GM19351 (cell line): ENCODE results near the gene SELE.
"Not testable (repeated sequence)": the region's sequence is repeated elsewhere in the genome, so short reads cannot be mapped to it uniquely, and the experiment has no call there.

Source experiments
- ATAC-seq: cut with Tn5 transposase; IDR thresholded peaks from one replicate; pipeline ENCODE4 v1.9.1; 2021; ENCODE audit warnings: mild to moderate bottlenecking, moderate library complexity; ENCODE audit not compliant: unreplicated experiment

The SELE gene

DNA sequence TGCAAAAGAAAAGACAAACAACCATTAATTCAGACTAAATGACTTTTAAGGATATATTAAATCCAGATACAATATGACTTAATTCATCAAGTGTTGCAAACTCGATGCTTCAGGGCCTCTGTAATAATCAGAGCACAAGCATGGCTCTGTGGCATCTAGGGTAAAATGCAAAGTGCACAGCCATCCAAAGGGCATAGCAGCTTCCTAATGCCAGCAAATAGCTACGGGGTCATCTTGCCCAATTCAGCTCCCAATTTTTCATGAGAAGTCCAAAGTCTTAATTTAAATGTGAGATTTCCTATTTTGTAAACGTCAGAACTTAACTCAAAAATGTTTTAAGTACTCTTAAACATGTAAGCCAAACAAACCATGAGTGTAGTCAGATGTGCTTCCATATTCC lies 7.9 kb downstream of the SELE start:
- ATAC-seq, result no peak

DNA sequence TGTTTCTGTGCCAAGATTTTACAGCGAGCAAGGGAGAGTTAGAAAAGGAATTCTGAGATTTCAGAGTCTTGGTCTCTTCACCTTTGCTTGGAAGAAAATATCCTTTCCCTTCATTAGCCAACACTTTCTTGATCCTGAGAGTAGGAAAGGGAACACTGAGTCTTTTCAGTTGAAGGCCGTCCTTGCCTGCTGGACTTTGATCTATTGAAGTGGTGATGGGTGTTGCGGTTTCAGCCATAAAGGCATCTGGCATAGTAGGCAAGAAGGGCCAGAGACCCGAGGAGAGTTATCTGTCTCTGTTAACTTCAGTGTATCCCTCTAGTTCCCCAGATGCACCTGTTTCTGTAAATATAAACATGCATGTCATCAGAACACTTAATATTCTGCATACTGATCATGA lies 9.7 kb downstream of the SELE start:
- ATAC-seq, result no peak

DNA sequence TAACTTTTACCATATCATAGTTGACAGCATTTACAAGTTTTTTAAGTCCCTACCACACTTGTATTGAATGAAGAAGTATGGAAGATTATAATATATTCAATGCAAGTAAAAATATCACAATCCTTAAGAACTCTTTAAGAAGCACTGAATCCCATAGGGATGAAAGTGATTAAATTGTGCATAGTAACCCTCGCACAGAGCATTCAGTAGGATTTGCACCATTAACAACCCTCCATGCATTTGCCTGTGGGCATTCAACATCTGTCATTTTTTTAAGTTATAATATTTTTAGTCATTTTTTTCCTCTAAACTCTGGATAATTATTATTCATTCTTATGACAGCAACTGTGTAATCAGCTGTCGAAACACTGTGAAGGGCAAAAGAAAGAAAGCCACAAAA lies 10.1 kb downstream of the SELE start:
- no peak for ATAC-seq

DNA sequence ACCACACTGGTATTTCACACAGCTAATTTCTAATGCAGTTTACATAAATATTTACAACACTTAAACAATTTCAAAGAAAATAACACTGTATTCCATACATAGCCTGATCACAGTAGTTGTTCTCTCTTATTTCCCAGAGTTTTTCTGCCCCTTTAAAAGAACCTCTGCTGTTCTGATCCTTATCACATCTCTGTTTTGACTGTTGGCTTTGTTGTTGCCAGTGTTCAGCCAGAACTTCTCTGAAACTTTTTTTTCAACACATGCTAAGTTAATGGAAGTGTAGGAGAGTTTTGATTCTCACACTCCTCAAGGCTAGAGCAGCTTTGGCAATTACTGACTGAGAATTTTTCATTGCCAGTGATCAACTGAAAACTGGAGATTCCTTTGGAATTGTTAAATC lies 11.1 kb downstream of the SELE start:
- no peak for ATAC-seq

DNA sequence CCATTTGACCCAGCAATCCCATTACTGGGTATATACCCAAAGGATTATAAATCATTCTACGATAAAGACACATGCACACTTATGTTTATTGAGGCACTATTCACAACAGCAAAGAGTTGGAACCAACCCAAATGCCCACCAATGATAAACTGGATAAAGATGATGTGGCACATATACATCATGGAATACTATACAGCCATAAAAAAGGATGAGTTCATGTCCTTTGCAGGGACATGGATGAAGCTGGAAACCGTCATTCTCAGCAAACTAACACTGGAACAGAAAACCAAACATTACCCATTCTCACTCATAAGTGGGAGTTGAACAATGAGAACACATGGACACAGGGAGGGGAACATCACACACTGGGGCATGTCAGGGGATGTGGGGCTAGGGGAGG lies 18.8 kb downstream of the SELE start:
- ATAC-seq, result not testable (repeated sequence)

DNA sequence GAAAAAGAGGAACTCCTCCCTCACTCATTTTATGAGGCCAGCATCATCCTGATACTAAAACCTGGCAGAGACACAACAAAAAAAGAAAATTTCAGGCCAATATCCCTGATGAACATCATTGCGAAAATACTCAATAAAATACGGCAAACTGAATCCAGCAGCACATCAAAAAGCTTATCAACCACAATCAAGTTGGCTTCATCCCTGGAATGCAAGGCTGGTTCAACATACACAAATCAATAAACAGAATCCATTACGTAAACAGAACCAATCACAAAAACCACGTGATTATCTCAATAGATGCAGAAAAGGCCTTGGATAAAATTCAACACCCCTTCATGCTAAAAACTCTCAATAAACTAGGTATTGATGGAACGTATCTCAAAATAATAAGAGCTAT lies 20.8 kb downstream of the SELE start:
- ATAC-seq, result not testable (repeated sequence)

DNA sequence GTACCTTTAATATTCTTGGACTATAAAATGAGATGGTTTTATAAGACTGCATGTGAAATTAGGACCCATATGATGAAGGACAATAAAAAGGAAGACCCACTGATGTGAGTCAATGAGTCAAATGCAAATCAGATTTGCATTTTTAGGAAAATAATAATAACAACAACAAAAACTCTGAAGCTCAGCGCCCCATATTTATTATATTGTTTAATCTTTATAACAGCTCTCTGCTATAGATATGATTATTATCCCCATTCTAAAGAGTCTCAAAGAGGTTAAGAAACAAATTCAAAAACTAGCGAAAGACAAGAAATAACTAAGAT lies 21.6 kb downstream of the SELE start:
- ATAC-seq, result no peak

DNA sequence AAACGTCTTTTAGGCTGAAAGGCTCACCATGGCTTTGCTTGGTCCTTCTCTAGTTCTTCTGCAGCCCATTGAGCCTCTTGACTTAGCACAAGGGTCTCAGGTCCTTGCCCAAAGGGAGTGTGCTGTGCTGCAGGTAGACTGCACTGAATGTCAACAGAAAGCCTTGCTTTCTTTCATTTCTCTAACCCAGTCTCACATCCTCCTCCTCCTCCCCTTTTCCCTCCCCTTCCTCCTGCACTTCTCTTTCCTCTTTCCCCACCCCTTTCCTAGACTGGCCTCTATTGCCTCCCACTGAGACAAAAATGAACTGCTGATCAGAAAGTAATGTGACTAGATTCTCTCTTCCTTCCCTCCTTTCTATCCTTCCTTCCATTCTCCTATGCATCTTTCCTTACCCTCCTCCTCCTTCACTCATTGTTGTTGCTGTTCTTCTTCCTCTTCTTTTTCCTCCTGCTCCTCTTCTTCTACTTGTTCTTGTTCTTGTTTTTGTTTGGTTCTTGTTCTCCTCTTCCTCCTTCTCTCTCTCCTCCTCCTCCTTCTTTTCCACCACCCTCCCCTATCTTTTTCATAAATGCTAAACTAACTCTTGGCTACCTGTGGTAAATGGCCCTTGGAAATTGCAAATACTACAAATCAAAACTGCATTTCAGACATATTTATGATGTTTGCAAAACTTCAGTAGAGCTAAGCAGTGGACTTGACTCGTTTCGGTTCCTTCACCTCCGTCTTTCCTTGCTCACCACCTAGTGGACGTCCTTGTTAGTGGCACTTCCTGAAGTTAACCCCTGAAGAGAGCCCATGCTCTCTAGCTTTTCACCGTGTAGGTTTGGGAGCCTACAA lies 22.2 kb downstream of the SELE start, which contains the start of gene SELL:
TSS of gene SELL (minus strand) at position 152 of the 840 bp plus-strand sequence. CDS start at position 30, 122 bp downstream.
- ATAC-seq, result peak; percentile 74

DNA sequence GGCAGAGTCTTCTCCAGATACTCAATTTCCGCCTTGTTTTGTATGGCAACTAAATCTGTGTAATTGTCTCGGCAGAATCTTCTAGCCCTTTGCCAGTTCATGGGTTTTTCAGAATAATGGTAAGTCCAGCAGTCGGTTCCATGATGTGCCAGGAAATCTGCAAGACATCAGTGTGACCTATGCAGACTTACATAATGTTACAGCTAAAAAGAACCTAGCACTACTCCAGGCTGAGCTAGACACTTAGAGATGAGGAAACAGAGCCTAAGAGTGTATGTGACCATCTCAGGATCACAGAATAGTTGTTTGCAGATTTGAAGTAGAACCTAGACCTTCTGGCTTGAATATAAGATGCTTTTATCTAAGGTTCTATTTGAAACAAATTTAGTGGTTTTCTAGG lies 25.2 kb downstream of the SELE start:
- ATAC-seq, result no peak

DNA sequence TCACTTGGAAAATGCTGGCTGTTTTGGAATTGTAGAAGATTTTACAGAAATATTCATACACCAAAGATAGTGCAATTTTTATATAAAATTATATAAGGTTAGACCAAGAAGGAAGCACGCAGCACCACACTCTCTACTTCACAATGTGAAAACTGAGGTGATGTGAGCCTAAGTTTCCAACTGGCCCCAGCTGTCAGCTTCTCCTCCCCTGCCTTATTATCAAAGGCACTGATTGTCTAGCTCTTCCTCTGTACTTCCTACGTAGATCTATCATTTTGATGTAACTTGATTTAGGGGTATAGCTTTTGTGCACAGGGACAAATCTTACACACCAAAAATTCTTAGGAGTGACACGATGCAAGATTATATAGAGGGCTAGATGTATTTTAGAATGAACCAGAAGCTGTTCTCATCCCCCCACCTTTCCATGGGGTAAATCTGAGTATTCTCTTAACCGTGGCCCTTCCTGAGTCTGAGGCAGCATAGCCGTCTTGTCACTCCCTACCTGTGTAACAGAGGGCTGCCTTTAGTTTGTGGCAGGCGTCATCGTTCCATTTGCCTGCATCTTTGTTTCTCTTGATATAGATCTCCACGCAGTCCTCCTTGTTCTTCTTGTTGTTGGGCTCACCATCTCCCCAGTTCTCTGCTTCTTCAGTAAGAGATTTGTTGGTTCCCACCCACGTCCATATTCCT lies 25.8 kb downstream of the SELE start:
- no peak for ATAC-seq

DNA sequence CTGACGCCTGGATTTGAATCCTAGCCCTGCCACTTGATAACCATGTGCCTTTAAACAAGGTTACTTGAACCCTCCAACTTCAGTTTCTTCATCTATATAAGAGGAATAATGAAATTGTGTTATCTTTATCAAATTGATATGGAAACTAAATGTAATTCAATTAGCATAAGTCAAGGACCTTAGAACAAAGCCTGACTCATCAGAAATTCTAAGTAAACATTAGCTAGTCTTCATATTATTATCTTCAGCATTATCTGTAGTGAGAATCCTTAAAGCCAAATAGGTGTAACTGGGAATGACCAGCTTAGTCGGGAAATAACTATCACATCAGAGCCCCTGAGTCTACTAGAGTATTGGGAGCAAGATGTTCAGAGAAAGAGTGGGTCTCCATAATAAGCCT lies 29.1 kb downstream of the SELE start:
- ATAC-seq, result no peak

DNA sequence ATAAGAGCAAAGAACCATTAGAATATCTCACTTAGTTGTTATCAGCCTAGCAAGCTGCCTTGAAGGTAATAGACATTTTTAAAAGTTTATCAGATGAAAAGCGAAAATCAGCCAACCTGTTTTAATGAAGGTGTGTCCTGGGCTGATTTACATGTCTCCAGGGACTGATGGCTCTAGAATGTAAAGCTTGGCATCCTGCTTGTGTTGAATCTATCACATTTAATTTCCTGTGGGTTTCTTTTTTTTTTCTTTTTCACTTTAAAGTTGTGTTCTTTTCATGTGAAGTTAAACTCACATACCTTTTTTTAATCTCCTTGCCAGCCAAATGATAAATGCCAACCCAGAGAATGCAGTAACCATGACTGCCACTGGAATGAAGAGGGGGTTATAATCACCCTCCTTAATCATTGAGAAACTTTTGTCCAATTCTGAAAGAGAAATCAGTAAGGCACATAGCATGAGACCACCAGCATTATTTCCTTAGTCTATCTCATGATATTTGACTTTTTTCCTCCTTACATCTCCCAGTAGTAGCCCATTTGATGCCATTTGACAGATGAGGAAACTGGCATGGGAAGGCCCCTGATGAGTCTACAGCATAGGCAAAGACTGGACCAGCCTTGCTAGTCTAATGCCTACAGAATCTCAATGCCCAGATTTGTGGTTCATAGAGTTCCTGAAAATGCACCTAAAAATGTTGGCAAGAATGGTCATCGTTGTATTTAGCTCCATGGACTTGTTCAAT lies 32.4 kb downstream of the SELE start:
- no peak for ATAC-seq

DNA sequence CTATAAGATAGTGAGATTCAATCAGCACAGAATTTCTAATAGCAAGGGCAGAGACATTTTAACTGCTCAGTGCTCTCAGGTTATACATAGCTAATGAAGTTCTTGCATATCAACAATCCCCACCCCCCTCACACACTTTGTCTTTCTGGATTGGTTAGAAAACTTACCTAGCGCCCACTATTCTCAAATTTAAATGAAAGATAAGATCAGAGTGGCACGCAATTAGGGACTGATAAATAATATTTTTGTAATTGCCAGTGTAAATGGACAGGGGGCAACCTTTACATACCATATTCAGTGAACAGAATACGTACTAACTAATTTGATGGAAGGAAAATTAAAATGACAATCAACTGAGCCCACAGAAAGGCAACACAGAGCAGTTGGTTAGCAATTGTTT lies 34.2 kb downstream of the SELE start:
- no peak for ATAC-seq

DNA sequence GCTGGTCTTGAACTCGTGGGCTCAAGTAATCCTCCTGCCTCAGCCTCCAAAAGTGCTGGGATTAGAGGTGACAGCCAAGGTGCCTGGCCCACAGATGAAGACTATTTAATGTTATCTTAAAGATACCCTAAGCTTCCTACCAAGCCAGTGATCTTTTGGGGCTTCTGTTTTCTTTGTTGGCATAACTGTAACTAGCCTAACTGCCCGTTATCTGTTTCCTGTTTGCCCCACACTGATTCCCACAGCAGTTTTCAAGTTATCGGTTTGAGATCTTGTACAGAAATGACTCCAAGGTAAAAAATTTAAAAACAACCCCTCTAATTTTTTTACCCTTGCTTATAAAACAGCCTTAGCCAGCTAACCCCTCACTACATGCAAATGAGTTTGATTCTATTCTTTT lies 34.9 kb downstream of the SELE start:
- no peak for ATAC-seq

DNA sequence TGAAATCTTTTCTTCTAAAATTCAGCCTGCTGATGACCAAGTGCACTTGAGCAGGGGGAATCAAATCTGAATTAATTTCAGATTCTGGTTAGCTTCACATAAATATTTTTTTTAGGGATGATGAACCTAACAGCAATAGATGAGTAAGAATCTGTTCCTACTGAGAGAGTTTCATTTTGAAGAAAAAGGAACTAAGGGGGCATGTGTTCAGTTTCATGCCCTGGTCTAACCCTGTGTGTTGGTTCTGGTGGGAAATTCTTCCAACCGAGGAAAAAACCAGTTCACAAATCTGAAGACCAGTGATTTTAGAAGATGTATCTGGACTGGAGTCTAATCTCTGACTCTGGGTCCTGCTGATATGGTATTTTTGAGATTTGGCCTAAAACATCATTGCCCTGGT lies 36.1 kb downstream of the SELE start:
- ATAC-seq, result peak; percentile 47

DNA sequence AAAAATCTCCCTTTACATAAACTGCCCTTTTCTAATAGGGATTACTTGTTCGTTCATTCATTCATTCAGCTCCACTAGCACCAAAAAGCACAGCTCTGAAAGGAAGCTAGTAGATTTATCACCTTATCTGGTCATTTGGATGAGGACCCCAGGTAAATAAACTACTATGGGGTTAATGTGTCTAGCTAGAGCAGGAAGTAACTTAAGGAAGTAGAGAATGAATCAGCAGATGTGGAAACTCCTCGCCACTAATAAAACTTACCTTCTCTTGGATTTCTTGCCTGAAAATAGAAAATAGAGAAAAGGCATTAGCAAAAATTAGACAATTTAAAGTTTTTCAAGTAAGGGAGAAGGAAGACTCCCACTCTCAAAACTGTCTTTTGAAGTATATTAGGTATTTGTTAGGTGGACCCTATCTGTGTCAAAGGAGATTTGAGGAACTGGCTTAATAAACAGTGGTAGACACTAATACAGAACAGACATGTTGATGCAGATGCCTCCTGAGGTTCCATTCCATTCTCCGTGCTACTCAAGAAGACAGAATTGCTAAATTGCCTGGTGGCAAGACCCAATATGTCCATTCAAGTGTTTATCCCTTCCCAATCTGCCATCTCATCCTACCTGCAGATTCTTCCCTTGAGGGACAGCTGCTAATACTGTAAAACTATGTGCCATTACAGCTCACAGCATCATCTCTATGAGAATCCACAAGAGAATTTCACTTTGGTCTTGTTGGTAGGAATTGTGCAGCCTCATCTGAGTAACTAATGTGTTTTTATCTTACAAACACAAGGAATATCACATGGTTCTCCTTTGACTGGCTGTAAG lies 37.4 kb downstream of the SELE start:
- no peak for ATAC-seq

DNA sequence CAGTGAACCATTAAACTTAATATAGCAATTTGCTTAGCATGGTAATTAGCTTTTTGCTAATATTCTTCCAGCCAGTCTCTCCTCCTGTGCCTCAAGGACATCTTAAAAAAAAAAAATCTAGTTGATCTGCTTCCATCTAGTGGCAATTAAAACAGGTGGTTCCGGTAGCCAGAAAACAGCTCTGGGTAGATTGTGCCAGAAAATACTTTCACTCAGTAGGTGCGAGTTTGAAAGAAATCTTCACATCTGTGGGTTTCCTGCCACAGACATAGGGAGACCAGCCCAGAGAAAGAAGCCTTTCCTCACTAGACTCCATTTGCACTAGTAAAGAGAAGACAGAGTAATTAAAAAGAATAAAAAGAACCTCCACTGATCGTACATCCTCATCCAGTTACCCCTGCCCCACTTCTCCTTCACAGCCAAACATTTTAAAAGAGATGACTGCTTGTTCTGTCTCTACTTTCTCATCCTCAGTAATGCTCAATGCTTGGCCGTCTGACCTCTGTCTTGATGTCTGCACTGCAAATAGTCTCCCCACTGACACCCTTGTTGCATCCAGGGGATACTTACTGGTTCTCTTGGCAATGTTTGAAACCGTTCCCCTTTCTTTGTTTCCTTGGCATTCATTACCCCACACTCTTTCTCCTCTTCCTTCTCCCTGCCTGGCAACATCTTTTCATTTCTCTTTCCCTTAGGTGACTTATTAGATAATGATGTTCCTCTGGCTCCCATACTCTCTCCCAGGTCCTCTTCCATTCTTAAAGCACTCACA lies 39.4 kb downstream of the SELE start:
- ATAC-seq, result peak; percentile 42

DNA sequence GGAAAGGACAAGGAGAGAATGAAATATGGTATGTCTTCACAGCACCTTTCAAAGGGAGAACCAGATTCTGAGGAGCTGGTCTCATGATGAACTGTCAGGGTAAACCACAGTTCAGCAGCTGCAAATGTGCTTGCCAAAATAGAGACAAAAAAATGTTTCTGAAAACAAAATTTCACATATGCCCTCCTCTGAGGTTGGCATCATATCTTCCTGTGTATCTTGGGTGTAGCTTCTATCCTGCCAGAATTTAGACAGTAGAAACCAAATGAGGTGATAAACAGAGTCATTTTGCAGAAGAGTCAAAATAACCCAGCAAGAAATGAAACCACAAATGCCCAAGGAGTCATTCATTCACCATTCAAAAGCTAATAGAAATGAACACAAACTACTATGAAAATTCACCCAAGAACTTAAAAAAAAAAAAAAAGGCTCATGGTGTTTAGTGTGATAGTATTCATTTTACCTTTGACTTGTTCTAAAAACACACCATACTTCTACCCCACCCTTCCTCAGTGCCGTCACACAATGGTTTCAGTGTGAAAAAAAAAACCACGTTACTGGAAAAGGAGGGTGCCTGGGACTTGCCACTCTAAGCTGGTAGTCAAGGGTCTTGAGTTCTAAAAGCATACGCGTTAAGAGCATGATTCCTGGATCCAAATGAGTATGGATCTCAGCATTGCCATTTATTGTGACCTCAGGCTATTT lies 41.0 kb downstream of the SELE start:
- no peak for ATAC-seq

DNA sequence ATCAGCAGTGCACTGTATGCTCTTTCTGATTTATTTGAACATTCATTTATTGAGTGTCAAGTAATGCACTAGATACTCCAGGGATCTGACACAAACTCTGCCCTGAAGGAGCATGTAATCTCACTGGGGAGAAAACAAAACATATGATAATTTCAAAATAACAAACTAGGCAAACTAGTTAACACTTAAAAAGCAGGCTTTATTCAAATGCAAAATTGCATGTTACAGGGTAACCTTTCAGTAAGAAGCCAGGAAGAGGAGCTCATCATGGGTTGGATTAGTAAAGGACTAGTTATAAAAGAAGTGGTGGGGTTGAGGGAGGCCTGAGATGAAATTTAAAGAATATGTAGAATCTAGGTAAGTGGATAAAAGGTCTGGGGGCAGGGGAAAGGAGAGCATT lies 43.4 kb downstream of the SELE start:
- ATAC-seq, result no peak

DNA sequence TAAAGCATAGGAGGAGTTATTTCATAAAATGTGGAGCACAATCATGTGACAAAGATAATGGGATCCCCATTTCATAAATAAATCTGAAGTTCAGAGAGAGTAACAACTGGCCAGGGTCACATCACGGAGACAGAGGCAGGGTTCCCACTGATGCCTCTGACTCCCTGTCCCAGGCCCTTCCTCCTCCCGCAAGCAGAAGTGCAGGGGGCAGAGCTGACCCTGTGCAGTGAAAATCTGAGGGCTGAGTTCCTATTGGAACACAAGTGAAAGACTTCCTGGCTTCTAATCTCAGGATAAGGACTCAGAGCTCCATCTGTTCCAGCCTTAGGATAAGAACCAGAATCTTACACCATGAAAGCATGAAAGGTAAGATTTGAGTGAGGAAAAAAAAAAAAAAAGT lies 44.5 kb downstream of the SELE start:
- no peak for ATAC-seq
